Measurements from ENCODE around the gene DGKQ.

- TF ChIP-seq CTCF (IDR thresholded peaks at IDR 0.05) (no peak), NPAS2 (CRISPR knock-in tag; IDR thresholded peaks at IDR 0.05; ENCODE audit: borderline replicate concordance) (no peak), POLR2A (IDR thresholded peaks at IDR 0.05; ENCODE audit: low read length) (no peak), KDM1A (IDR thresholded peaks at IDR 0.05; ENCODE audit: low read depth) (no peak), MYC (IDR thresholded peaks at IDR 0.05; ENCODE audit: borderline replicate concordance, low read length) (no peak)
Measured at GRCh38 chr4:960140-960635, 13.2 kb downstream of the DGKQ start.

Data from A549 (cell line).